ENCODE measurements around the gene TCHH.

TCHH gene

DNA sequence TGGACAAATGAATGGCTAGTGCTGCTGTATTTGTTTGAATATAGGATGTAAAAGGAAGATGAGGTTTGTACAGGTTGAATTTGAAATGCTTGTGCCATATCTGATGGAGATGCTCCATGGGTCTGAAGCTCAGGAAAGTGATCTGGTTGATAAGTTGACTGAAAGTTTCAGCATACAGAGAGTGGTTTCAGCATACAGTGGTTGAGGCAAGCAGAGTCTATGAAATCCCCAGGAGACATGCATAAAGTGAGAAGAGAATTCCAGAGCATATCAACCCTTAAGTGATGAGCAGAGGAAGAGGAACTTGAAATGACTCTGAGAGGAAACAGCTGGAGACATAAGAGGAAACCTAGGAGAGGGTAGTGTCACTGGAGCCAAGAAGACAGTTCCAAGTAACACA lies 48.1 kb downstream of the TCHH start:
- no peak for DNase-seq (ENCODE audit: low read depth)

GRCh38 chr1:152061952-152062351 lies 53.3 kb downstream of the TCHH start:
- no peak for DNase-seq (ENCODE audit: low read depth)

Data from activated T-cell treated with anti-CD3 and anti-CD28 coated beads for 48 hours (primary cell).